Liver (tissue), 3 donors: ENCODE results near the gene PIP4K2A.

ENCODE experiments used
- CTCF ChIP-seq: fragments of 150-350 bp; IDR thresholded peaks from 2 replicates; pipeline ENCODE4 v1.5.1; 2017; ENCODE audit warnings: improper control_type of control experiment, low read depth, low read length; ENCODE audit not compliant: missing input control
- EGR1 ChIP-seq, 2 donors: IDR thresholded peaks; 2 replicates each; pipeline ENCODE4 v1.6.1; 2016 to 2018; ENCODE audit warnings: antibody characterized with exemption in 2 of 2, low read depth in 2 of 2
- FOXA1 ChIP-seq: IDR thresholded peaks from 2 replicates; pipeline ENCODE4 v1.6.1; 2016; ENCODE audit warnings: antibody characterized with exemption
- GABPA ChIP-seq, 2 donors: IDR thresholded peaks in 1 of 2; conservative IDR thresholded peaks in 1 of 2; 2 replicates each; pipeline ENCODE4 v1.6.1; 2016; ENCODE audit warnings: antibody characterized with exemption in 2 of 2, mild to moderate bottlenecking in 1 of 2, moderate library complexity in 1 of 2
- JUND ChIP-seq, 2 donors: IDR thresholded peaks; 2 replicates each; pipeline ENCODE4 v1.6.1; 2016; ENCODE audit warnings: antibody characterized with exemption in 2 of 2
- MAX ChIP-seq: IDR thresholded peaks from 2 replicates; pipeline ENCODE4 v1.6.1; 2016; ENCODE audit warnings: antibody characterized with exemption
- RAD21 ChIP-seq, 2 donors: IDR thresholded peaks; 2 replicates each; pipeline ENCODE4 v1.6.1; 2016; ENCODE audit warnings: antibody characterized with exemption in 2 of 2, mild to moderate bottlenecking in 2 of 2
- TAF1 ChIP-seq: conservative IDR thresholded peaks from 2 replicates; pipeline ENCODE4 v1.6.1; 2016; ENCODE audit warnings: antibody characterized with exemption, mild to moderate bottlenecking
- donor health status: healthy.
- donor health status: healthy.

DNA sequence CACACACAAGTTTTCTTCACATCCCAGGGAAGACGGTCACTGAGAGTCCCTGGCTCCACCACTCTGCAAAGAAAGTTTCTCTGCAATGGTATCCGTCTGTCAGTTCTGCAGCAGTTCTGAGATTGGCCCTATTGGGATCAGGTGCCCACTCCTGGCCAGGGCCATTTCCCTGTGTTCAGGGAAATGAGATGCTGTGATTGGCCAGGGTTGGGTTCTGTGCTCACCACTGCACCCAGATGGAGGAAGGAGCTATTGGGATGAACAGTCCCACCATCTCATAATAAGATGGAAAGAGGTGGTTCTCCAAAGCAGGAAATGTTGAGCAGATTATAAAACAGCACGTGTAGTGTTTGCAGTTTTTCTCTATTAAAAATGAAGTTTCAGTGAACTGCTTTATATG, 13.3 kb upstream of the PIP4K2A start:
- TF ChIP-seq CTCF (no peak), EGR1 (IDR thresholded peaks at IDR 0.05; ENCODE audit: low read depth in 2 of 2) (no peak), RAD21 (IDR thresholded peaks at IDR 0.05) (no peak), JUND (IDR thresholded peaks at IDR 0.05) (no peak), FOXA1 (no peak), GABPA (IDR thresholded peaks at IDR 0.05 in 1 of 2, conservative IDR thresholded peaks at IDR 0.05 in 1 of 2) (no peak), MAX (no peak), TAF1 (no peak)
